Measurements from ENCODE around the gene RALGPS1. TPM values are rescaled to one million over a fixed set of nuclear protein-coding genes. Genes with fewer than 3 reads are reported as not detected.
A peak's percentile ranks its signal among the peaks of the same experiment; 100 is the strongest.

The RALGPS1 gene
- total RNA-seq, 1 donor from 2014 or later: 15.3 TPM

GRCh38 chr9:127116088-127116726, 201.6 kb downstream of the RALGPS1 start:
- DNase-seq (ENCODE audit: missing footprints): no peak
- intact Hi-C loops (cut with DNase I): loop anchor here (5.0 kb wide), 1 partner anchor 129 kb away; no protein-coding TSS in a partner anchor
- no peak for ATAC-seq

GRCh38 chr9:127116957-127117356, 202.4 kb downstream of the RALGPS1 start:
- DNase-seq (ENCODE audit: missing footprints) (no peak), ATAC-seq (no peak)
- intact Hi-C loops (cut with DNase I): loop anchor here (5.0 kb wide), 1 partner anchor 130 kb away; no protein-coding TSS in a partner anchor

- DNase-seq (ENCODE audit: missing footprints): no peak
- intact Hi-C loops (cut with DNase I): loop anchor here (5.0 kb wide), 1 partner anchor 130 kb away; no protein-coding TSS in a partner anchor
- no peak for ATAC-seq
Measured at GRCh38 chr9:127117801-127118200, 203.2 kb downstream of the RALGPS1 start.

GRCh38 chr9:127118597-127119319, 204.2 kb downstream of the RALGPS1 start:
- DNase-seq (ENCODE audit: missing footprints) (no peak), ATAC-seq (no peak)
- intact Hi-C loops (cut with DNase I): loop anchor here (5.0 kb wide), 1 partner anchor 131 kb away; no protein-coding TSS in a partner anchor

GRCh38 chr9:127119320-127119709, 204.7 kb downstream of the RALGPS1 start:
- DNase-seq (ENCODE audit: missing footprints): no peak
- ATAC-seq: no peak
- intact Hi-C loops (cut with DNase I): loop anchor here (5.0 kb wide), 1 partner anchor 132 kb away; no protein-coding TSS in a partner anchor

GRCh38 chr9:127121628-127122175, 207.1 kb downstream of the RALGPS1 start:
- intact Hi-C loops (cut with DNase I): loop anchor here (5.0 kb wide), 3 partner anchors 64 to 154 kb away; no protein-coding TSS in a partner anchor
- ATAC-seq (peak; percentile 5), DNase-seq (ENCODE audit: missing footprints) (no peak)

GRCh38 chr9:127122176-127123063, 207.8 kb downstream of the RALGPS1 start, which contains the start of gene ANGPTL2:
TSS of gene ANGPTL2 (minus strand) at chr9:127122635. CDS start at chr9:127108731, 13,904 bp downstream.
- intact Hi-C loops (cut with DNase I): loop anchor here (5.0 kb wide), 3 partner anchors 65 to 155 kb away; no protein-coding TSS in a partner anchor
- peak; percentile 94 for DNase-seq (ENCODE audit: missing footprints)
- ATAC-seq: peak; percentile 96

GRCh38 chr9:127123064-127123890, 208.7 kb downstream of the RALGPS1 start:
- intact Hi-C loops (cut with DNase I): loop anchor here (5.0 kb wide), 3 partner anchors 64 to 156 kb away; no protein-coding TSS in a partner anchor
- no peak for DNase-seq (ENCODE audit: missing footprints)

GRCh38 chr9:127124111-127124531, 209.5 kb downstream of the RALGPS1 start:
- intact Hi-C loops (cut with DNase I): loop anchor here (5.0 kb wide), 3 partner anchors 63 to 157 kb away; no protein-coding TSS in a partner anchor
- DNase-seq (ENCODE audit: missing footprints) (no peak), ATAC-seq (no peak)

More at GRCh38 chr9:127123064-127123890, 208.7 kb downstream of the RALGPS1 start:
- ATAC-seq: no peak

- no peak for ATAC-seq
- intact Hi-C loops (cut with DNase I): loop anchor here (5.0 kb wide), 3 partner anchors 63 to 157 kb away; no protein-coding TSS in a partner anchor
- no peak for DNase-seq (ENCODE audit: missing footprints)
Measured at GRCh38 chr9:127124792-127125191, 210.2 kb downstream of the RALGPS1 start.

GRCh38 chr9:127126971-127127370, 212.4 kb downstream of the RALGPS1 start:
- no peak for DNase-seq (ENCODE audit: missing footprints)
- ATAC-seq: no peak
- intact Hi-C loops (cut with DNase I): no loop called here

GRCh38 chr9:127128341-127129072, 213.9 kb downstream of the RALGPS1 start:
- DNase-seq (ENCODE audit: missing footprints) (peak; percentile 85), ATAC-seq (peak; percentile 86)
- intact Hi-C loops (cut with DNase I): no loop called here

- DNase-seq (ENCODE audit: missing footprints): no peak
- ATAC-seq: peak; percentile 59
- intact Hi-C loops (cut with DNase I): no loop called here
Measured at GRCh38 chr9:127129073-127129717, 214.6 kb downstream of the RALGPS1 start.

GRCh38 chr9:127129718-127130085, 215.1 kb downstream of the RALGPS1 start:
- ATAC-seq (no peak), DNase-seq (ENCODE audit: missing footprints) (no peak)
- intact Hi-C loops (cut with DNase I): no loop called here

- no peak for ATAC-seq
- intact Hi-C loops (cut with DNase I): no loop called here
- DNase-seq (ENCODE audit: missing footprints): no peak
Measured at GRCh38 chr9:127130235-127130634, 215.7 kb downstream of the RALGPS1 start.
